ENCODE measurements around the gene ANKS6. TPM values are rescaled to one million over a fixed set of nuclear protein-coding genes. Genes with fewer than 3 reads are reported as not detected.

Gene ANKS6
- total and polyA plus RNA-seq, 2 experiments from 2014 or later = 25.5 to 40.3 TPM

DNA sequence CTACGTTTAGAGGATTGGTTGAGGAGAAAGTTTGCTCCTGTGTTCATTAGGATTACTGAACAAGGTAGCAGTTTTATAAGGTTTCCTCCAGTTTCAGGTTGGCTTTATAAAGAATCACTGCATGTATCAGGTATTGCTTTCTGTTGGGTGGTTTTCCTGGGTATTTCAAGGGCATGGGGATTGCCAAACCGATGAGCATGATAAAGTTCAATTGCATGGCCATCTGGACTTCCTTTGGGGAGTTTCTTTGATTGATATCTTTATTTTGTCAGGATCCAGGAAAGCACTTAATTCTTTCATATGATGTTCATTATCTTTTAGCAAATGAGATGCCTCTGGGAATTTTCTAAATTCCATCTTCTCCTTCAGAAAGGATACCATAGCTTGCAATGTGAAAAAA lies 77.3 kb downstream of the ANKS6 start:
- H3K36me3 ChIP-seq = no peaks in the 10 kb centered on the region
- H3K4me1 ChIP-seq (ENCODE audit: low read depth) = no peaks in the 10 kb centered on the region
- no peak for DNase-seq (ENCODE audit: low read depth in 1 of 2, low spot score in 1 of 2)
- no peak overlapping the region for H3K4me3 ChIP-seq
- H3K9me3 ChIP-seq (ENCODE audit: low read depth) = no peaks in the 10 kb centered on the region
- TF ChIP-seq, protein P1, sequence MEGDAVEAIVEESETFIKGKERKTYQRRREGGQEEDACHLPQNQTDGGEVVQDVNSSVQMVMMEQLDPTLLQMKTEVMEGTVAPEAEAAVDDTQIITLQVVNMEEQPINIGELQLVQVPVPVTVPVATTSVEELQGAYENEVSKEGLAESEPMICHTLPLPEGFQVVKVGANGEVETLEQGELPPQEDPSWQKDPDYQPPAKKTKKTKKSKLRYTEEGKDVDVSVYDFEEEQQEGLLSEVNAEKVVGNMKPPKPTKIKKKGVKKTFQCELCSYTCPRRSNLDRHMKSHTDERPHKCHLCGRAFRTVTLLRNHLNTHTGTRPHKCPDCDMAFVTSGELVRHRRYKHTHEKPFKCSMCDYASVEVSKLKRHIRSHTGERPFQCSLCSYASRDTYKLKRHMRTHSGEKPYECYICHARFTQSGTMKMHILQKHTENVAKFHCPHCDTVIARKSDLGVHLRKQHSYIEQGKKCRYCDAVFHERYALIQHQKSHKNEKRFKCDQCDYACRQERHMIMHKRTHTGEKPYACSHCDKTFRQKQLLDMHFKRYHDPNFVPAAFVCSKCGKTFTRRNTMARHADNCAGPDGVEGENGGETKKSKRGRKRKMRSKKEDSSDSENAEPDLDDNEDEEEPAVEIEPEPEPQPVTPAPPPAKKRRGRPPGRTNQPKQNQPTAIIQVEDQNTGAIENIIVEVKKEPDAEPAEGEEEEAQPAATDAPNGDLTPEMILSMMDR (IDR thresholded peaks at IDR 0.05; ENCODE audit: low read depth, low read length) = no peak
- no peak overlapping the region for H3K27ac ChIP-seq
- H3K27me3 ChIP-seq = peaks cover 49% of the 10 kb centered on the region

DNA sequence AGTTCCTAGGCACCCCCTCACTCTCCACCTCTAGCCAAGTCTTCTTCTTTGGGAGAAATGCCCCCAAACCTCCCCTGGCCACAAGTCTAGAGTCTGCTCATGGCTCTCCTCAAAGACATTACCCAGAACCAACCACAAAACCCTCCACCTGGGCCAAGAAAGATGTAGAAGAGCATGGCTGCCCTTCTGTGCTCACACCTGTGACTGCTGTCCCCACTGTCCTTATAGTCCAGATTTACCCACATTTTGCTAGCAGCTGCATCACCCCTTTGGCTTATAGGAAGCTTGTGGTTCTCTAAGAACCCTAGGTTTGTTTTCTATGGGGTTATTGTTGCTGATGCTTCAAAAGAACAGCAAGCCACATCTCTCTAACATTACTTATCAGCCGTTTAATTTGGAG lies 81.5 kb downstream of the ANKS6 start:
- Histone ChIP-seq H3K27me3 (peaks cover 85% of the 10 kb centered on the region), H3K4me1 (ENCODE audit: low read depth) (no peaks in the 10 kb centered on the region), H3K27ac (no peak overlapping the region), H3K9me3 (ENCODE audit: low read depth) (no peaks in the 10 kb centered on the region), H3K36me3 (no peaks in the 10 kb centered on the region), H3K4me3 (no peak overlapping the region)
- no peak for DNase-seq (ENCODE audit: low read depth in 1 of 2, low spot score in 1 of 2)
- TF ChIP-seq, protein P1 (IDR thresholded peaks at IDR 0.05; ENCODE audit: low read depth, low read length) = no peak

DNA sequence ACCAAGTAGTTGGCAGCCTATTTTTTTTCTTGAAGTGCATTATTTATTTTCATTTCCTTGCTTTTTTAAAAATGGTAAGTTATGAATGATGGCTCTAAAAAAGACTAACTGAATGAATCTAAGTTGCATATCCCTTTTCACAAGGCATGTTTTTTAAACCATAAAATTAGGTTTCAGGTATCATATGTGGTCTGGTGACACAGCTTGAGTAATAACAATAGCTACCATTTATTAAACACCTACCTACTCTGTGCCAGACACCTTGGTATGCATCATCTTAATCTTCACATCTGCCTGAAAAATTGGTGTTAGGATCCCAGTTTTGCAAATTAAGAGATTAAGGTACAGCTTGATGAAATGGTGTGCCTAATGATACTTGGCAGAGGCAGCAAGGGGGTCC lies 83.4 kb downstream of the ANKS6 start:
- H3K9me3 ChIP-seq (ENCODE audit: low read depth) = no peaks in the 10 kb centered on the region
- no peaks in the 10 kb centered on the region for H3K36me3 ChIP-seq
- H3K27ac ChIP-seq = no peak overlapping the region
- H3K27me3 ChIP-seq = peaks cover 96% of the 10 kb centered on the region
- no peak for DNase-seq (ENCODE audit: low read depth in 1 of 2, low spot score in 1 of 2)
- TF ChIP-seq, protein P1 (IDR thresholded peaks at IDR 0.05; ENCODE audit: low read depth, low read length) = no peak
- no peak overlapping the region for H3K4me3 ChIP-seq
- no peaks in the 10 kb centered on the region for H3K4me1 ChIP-seq (ENCODE audit: low read depth)

DNA sequence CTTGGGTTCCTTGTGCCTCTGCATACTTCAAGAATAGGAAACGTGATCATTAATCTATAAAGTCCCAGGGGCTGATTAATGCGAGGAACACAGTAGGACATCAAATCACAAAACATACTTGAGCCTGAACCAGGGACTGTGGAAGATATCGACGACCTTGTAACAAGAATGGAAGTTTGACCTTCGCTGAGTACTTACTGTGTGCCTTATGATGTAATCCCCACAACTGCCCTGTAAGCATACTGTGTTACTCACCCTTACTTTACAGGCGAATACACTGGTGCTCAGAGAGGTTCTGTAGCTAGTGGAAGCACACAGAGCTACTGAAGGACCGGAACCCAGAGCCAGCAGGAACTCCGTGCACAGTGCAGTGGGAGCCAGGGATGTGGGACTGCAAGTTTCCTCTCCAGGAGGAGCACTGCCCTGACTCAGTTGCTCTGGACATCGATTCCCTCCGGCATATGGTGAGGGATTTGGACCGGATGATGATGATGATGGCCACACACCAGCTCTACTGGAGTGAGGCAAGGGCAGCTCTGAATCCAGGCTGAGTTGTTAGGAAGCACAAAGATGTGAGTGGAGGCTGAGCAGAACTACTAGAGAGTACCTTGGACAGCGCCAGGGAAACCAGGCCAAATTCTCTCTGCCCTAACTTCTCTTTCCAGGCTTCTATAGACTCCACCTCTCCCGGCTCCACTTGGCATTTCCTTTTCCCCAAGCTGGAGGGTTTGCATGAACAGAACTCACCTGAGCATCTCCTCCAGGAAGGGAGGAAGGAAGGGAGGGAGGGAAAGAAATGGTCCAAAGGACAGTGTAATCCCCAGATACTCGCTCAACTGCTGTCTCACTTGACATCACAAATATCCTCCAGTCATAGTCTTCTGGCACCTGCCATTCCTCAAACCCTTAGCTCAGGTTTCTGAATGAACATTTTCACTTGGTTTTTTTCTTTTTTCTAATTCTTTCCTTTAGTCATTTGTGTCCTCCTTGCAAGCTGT lies 86.1 kb downstream of the ANKS6 start:
- peaks cover 97% of the 10 kb centered on the region for H3K27me3 ChIP-seq
- no peak overlapping the region for H3K27ac ChIP-seq
- H3K4me3 ChIP-seq = no peak overlapping the region
- TF ChIP-seq, protein P1 (IDR thresholded peaks at IDR 0.05; ENCODE audit: low read depth, low read length) = no peak
- H3K9me3 ChIP-seq (ENCODE audit: low read depth) = no peaks in the 10 kb centered on the region
- DNase-seq (ENCODE audit: low read depth in 1 of 2, low spot score in 1 of 2) = peak; percentile 77 to 82
- peaks cover 10% of the 10 kb centered on the region for H3K4me1 ChIP-seq (ENCODE audit: low read depth)
- no peaks in the 10 kb centered on the region for H3K36me3 ChIP-seq

DNA sequence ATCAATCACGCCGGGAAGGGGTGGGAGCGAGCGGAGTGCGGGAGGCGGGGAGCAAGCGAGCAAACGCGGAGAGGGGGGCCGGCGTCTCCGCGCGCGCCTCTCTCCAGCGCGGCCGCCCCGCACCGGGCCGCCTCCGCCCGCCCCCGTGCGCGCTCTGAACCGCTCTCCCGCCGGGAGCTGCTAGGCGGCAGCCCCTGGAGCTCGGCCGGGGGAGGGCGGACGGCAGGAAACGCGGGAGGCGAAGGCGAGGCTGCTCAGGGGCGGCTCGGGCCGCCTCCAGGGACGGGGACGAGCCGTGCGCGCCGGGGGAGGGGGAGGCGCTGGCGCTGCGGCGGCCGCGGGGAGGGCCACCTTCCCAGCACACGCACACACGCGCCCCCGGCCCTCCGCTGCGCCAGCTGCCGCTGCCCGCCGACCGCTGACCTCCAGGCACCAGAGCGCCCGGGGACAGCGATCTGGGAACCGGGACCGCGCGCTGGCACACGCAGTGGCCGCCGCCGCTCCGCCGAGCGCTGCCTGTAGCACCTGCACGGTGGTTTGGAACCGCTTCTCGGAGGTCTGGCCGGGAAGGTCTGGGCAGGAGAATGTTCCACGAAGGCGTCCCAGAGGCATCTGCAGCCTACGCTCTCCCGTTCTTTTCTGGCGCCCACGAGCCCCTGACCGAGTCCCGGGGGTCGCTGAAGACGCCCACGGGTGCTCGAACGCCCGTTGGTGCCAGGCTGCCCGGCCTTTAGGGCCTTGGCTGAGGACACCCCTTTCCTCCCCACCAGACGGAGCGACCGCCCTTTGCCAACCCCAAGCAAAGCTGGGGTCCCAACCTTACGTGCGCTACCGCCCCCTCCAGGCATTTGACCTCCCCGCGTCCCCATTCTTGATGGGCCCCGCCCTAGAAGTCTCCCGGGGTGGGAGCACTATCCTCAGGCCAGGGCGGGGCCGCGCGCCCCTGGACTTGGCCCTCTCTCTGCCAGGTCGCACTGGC lies 87.1 kb downstream of the ANKS6 start, which contains the start of gene GABBR2:
GABBR2 (minus strand) TSS at position 3 of the 979 bp plus-strand sequence. CDS start 198 bp downstream, outside the sequence.
- DNase-seq (ENCODE audit: low read depth in 1 of 2, low spot score in 1 of 2) = peak in 1 of 2 donors; percentile 59
- H3K9me3 ChIP-seq (ENCODE audit: low read depth) = no peaks in the 10 kb centered on the region
- no peak within 1 kb of the TSS for H3K27ac ChIP-seq
- TF ChIP-seq, protein P1 (IDR thresholded peaks at IDR 0.05; ENCODE audit: low read depth, low read length) = no peak
- H3K27me3 ChIP-seq = peaks cover 97% of the 10 kb centered on the region
- no peaks in the 10 kb centered on the region for H3K36me3 ChIP-seq
- H3K4me1 ChIP-seq (ENCODE audit: low read depth) = peaks cover 10% of the 10 kb centered on the region
- peak within 1 kb of the TSS; percentile 45 for H3K4me3 ChIP-seq
